RWPE1 (cell line): Measurements from ENCODE around the gene BNC2.

ENCODE experiments used
- CTCF ChIA-PET: fragments of 350-600 bp; sonication (Branson Sonifier 250); formaldehyde crosslinking; extraction: SDS; loops from one replicate; lab custom pipeline; 2021; lab: Yijun Ruan, JAX
- POLR2A ChIA-PET: fragments of 400-600 bp; formaldehyde crosslinking; extraction: SDS; loops from one replicate; lab custom pipeline; 2020; ENCODE audit warnings: antibody characterized with exemption; ENCODE audit not compliant: low non-redundant PET; lab: Yijun Ruan, JAX
- DNase-seq: peaks from one replicate; pipeline ENCODE4 v3.0.0; 2012; ENCODE audit warnings: low spot score
- H3K27ac ChIP-seq: fragments of 450-650 bp; 2 replicates; pipeline ENCODE4 v1.5.1; 2017
- CTCF ChIP-seq: fragments of 450-650 bp; conservative IDR thresholded peaks from 2 replicates; pipeline ENCODE4 v1.5.1; 2017; ENCODE audit warnings: low read depth, mild to moderate bottlenecking

BNC2 gene

GRCh38 chr9:16832101-16832500 lies 38.4 kb downstream of the BNC2 start:
- CTCF ChIA-PET = no interaction called here
- no peak for TF ChIP-seq CTCF
- POLR2A ChIA-PET = no interaction called here
- no peak overlapping the region for H3K27ac ChIP-seq
- DNase-seq = no peak

GRCh38 chr9:16830806-16831205 lies 39.7 kb downstream of the BNC2 start:
- ChIA-PET CTCF (no interaction called here), POLR2A (no interaction called here)
- DNase-seq = no peak
- no peak for TF ChIP-seq CTCF
- H3K27ac ChIP-seq = no peak overlapping the region

GRCh38 chr9:16828340-16829281 lies 41.9 kb downstream of the BNC2 start:
- no peak overlapping the region for H3K27ac ChIP-seq
- CTCF ChIA-PET = no interaction called here
- no peak for DNase-seq
- POLR2A ChIA-PET = no interaction called here
- no peak for TF ChIP-seq CTCF

- no peak overlapping the region for H3K27ac ChIP-seq
- TF ChIP-seq CTCF = no peak
- no peak for DNase-seq
- ChIA-PET CTCF (interaction anchor here (0.6 kb wide), 1 partner anchor 301 kb away, joined by 3 read pairs; no protein-coding TSS in a partner anchor), POLR2A (no interaction called here)
Observed at GRCh38 chr9:16825971-16826625, 44.4 kb downstream of the BNC2 start.

GRCh38 chr9:16825331-16825725 lies 45.1 kb downstream of the BNC2 start:
- H3K27ac ChIP-seq = no peak overlapping the region
- no peak for DNase-seq

More at GRCh38 chr9:16825331-16825725, 45.1 kb downstream of the BNC2 start:
- ChIA-PET POLR2A (no interaction called here), CTCF (interaction anchor here (0.7 kb wide), 1 partner anchor 537 kb away, joined by 3 read pairs; no protein-coding TSS in a partner anchor)
- TF ChIP-seq CTCF = no peak
